Stomach (tissue), 4 donors: ENCODE measurements around the gene PLPP1.

ENCODE experiments used
- EP300 ChIP-seq: sonication (generic); formaldehyde crosslinking; IDR thresholded peaks from one replicate; pipeline ENCODE4 v1.6.1; 2017; ENCODE audit warnings: antibody characterized with exemption
- POLR2A ChIP-seq, 4 donors: fragments of 450-650 bp; IDR thresholded peaks; one replicate each; pipeline ENCODE4 v1.6.1; 2016; ENCODE audit warnings: antibody characterized with exemption in 4 of 4, control low read depth in 2 of 4, mild to moderate bottlenecking in 1 of 4, moderate library complexity in 1 of 4
- POLR2AphosphoS5 ChIP-seq, 3 donors: sonication (generic); formaldehyde crosslinking; IDR thresholded peaks; one replicate each; pipeline ENCODE4 v1.6.1; 2016; ENCODE audit warnings: antibody characterized with exemption in 3 of 3
- TF ChIP-seq, protein P1 (sequence below), 7 experiments: fragments of 450-650 bp in 4 of 7; fragments of 200-600 bp in 3 of 7; sonication (generic) in 3 of 7; IDR thresholded peaks; one replicate each; pipeline ENCODE4 v1.5.1; 2016 to 2019; ENCODE audit warnings: antibody characterized with exemption in 7 of 7, control low read depth in 2 of 7, mild to moderate bottlenecking in 1 of 7

- no peak for TF ChIP-seq POLR2AphosphoS5 (IDR thresholded peaks at IDR 0.05)
- TF ChIP-seq, protein P1, sequence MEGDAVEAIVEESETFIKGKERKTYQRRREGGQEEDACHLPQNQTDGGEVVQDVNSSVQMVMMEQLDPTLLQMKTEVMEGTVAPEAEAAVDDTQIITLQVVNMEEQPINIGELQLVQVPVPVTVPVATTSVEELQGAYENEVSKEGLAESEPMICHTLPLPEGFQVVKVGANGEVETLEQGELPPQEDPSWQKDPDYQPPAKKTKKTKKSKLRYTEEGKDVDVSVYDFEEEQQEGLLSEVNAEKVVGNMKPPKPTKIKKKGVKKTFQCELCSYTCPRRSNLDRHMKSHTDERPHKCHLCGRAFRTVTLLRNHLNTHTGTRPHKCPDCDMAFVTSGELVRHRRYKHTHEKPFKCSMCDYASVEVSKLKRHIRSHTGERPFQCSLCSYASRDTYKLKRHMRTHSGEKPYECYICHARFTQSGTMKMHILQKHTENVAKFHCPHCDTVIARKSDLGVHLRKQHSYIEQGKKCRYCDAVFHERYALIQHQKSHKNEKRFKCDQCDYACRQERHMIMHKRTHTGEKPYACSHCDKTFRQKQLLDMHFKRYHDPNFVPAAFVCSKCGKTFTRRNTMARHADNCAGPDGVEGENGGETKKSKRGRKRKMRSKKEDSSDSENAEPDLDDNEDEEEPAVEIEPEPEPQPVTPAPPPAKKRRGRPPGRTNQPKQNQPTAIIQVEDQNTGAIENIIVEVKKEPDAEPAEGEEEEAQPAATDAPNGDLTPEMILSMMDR (IDR thresholded peaks at IDR 0.05): no peak
- TF ChIP-seq POLR2A (IDR thresholded peaks at IDR 0.05): no peak
- TF ChIP-seq EP300: no peak
Observed at GRCh38 chr5:55409775-55410174, 125.0 kb downstream of the PLPP1 start.
